Smooth muscle cell of bladder (primary cell): Measurements from ENCODE around the gene NR1H4. TPM values are rescaled to one million over a fixed set of nuclear protein-coding genes. Genes with fewer than 3 reads are reported as not detected.

Experiments
- total RNA-seq: library from RNA; depleted of rRNA; stranded (reverse); fragments of >200 nt; gene quantifications from 2 replicates; pipeline ENCODE4 v1.2.3, GENCODE V29; 2014

The NR1H4 gene
- 0.28 and 0.37 TPM in 2 replicates for total RNA-seq

DNA sequence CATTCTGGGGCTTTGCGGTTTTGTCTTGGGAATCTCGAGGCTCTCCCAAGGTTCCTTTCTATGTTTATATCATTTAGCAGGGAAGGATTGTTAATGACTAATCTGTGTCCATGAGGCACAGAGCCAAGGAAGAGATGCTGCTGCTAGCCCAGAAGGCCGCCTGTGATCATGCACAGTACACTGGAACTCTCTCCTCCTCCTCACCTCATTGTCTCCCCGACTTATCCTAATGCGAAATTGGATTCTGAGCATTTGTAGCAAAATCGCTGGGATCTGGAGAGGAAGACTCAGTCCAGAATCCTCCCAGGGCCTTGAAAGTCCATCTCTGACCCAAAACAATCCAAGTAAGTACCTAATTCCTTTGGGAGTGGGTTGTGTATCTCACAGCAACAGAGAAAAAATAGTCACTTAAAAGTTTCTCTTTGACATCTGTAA lies at the start of gene NR1H4:
NR1H4 (plus strand) TSS at position 151 of the 435 bp plus-strand sequence. CDS start 19,458 bp downstream, outside the sequence.

DNA sequence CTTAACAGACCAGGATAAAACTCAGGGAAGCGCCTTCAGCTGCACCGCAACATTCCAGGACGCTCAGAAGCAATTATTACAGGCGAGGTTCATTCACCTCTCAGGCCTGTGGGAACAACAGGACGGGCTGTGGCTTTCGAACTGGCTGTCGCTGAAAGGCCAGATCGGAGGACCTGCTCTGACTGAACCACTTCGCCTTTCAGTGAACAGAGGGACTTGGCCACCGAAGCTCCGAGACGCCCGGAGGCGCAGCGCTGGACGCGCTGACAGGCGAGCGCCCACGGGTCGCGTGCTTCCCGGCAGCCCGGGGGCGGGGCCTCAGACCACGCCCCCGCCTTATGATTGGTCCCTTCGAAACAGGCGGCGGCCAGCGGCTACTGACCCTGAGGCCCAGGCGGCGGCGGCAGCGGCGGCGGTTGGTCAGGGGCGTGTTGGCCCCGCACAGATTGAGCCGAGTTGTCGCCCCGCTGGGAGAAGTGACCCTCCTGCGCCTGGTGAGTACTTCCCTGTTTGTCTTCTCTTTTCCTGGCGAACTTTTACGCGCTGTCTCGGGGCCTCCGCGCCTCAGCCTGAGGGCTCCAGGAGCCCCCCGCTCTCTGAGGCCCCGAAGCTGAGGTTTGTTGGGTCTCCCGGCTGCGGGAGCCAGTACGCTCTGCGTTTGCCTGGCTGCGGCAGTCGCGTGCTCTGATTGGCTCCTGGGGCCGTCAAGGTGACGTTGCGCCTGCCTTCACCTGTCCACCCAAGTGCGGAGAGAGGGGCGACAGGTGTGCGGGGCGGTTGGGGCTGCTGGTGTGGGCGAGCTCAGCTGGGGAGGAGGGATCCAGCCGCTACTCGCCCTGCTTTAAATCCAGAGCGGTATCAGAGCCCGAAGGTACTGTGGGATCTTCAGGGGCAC lies 99.9 kb downstream of the NR1H4 start, which contains the start of gene GAS2L3:
GAS2L3 (plus strand) TSS at position 393 of the 895 bp plus-strand sequence. CDS start 21,221 bp downstream, outside the sequence.

Other genes starting within 250 kb of the NR1H4 start
- gene DEPDC4, start 206.8 kb upstream of the NR1H4 start, total RNA-seq = 0.55 and 0.71 TPM in 2 replicates
- 28.4 and 29.4 TPM in 2 replicates for gene SCYL2, start 206.7 kb upstream of the NR1H4 start, total RNA-seq
- not detected in 2 replicates for gene SLC17A8, start 116.8 kb upstream of the NR1H4 start, total RNA-seq
- 5.3 and 6.3 TPM in 2 replicates for gene GAS2L3, start 99.8 kb downstream of the NR1H4 start, total RNA-seq